WI38 (cell line): ENCODE data around the gene UQCRC1.

Experiments
- H3K4me3 ChIP-seq: 2 replicates; pipeline ENCODE4 v1.5.1; 2011; ENCODE audit warnings: low read depth, mild to moderate bottlenecking, control low read depth, low read length
- CTCF ChIP-seq: IDR thresholded peaks from 2 replicates; pipeline ENCODE4 v1.5.1; 2012; ENCODE audit warnings: low read depth, mild to moderate bottlenecking, control low read depth, low read length

The UQCRC1 gene

GRCh38 chr3:48565186-48565585, 44.3 kb downstream of the UQCRC1 start:
- no peak overlapping the region for H3K4me3 ChIP-seq
- TF ChIP-seq CTCF = no peak

- no peak overlapping the region for H3K4me3 ChIP-seq
- no peak for TF ChIP-seq CTCF
Observed at GRCh38 chr3:48564667-48565066, 44.8 kb downstream of the UQCRC1 start.

GRCh38 chr3:48564022-48564421, 45.4 kb downstream of the UQCRC1 start:
- TF ChIP-seq CTCF = no peak
- no peak overlapping the region for H3K4me3 ChIP-seq

- no peak within 1 kb of the TSS for H3K4me3 ChIP-seq
- no peak for TF ChIP-seq CTCF
Observed at GRCh38 chr3:48563382-48563918, 46.0 kb downstream of the UQCRC1 start, which contains the start of gene UCN2. Gene UCN2 (minus strand): TSS chr3:48563781. CDS start chr3:48563124, 657 bp downstream.

GRCh38 chr3:48562367-48563095, 46.9 kb downstream of the UQCRC1 start:
- no peak for TF ChIP-seq CTCF
- no peak overlapping the region for H3K4me3 ChIP-seq

GRCh38 chr3:48561045-48561736, 48.3 kb downstream of the UQCRC1 start:
- TF ChIP-seq CTCF = peak; percentile 25; the same call in 1 of the 2 replicates
- peak overlapping the region; percentile 7; the same call in 1 of the 2 replicates for H3K4me3 ChIP-seq

- peak overlapping the region; percentile 7; the same call in 1 of the 2 replicates for H3K4me3 ChIP-seq
- no peak for TF ChIP-seq CTCF
Observed at GRCh38 chr3:48560648-48561018, 48.8 kb downstream of the UQCRC1 start.
